Fibroblast of gingiva (primary cell): ENCODE results near the gene EEF1E1.

Experiments used
- DNase-seq: peaks from one replicate; pipeline ENCODE4 v3.0.0-alpha.2; 2011; ENCODE audit warnings: low read depth

The EEF1E1 gene

GRCh38 chr6:8087870-8088754, 14.2 kb downstream of the EEF1E1 start:
- no peak for DNase-seq

GRCh38 chr6:8086755-8087306, 15.5 kb downstream of the EEF1E1 start:
- DNase-seq: no peak

GRCh38 chr6:8085053-8085511, 17.3 kb downstream of the EEF1E1 start:
- DNase-seq: peak; percentile 93

GRCh38 chr6:8084586-8084985, 17.8 kb downstream of the EEF1E1 start:
- DNase-seq: no peak

GRCh38 chr6:8082954-8083858, 19.1 kb downstream of the EEF1E1 start:
- DNase-seq: peak; percentile 85

- DNase-seq: no peak
These were observed 19.8 kb downstream of the EEF1E1 start for GRCh38 chr6:8082572-8082953.

GRCh38 chr6:8080362-8081151, 21.8 kb downstream of the EEF1E1 start:
- DNase-seq: peak; percentile 61

GRCh38 chr6:8079126-8079525, 23.2 kb downstream of the EEF1E1 start:
- no peak for DNase-seq

GRCh38 chr6:8077991-8078390, 24.4 kb downstream of the EEF1E1 start:
- no peak for DNase-seq

- no peak for DNase-seq
These were observed 26.6 kb downstream of the EEF1E1 start for GRCh38 chr6:8075704-8076103.

GRCh38 chr6:8075185-8075584, 27.2 kb downstream of the EEF1E1 start:
- DNase-seq: no peak

GRCh38 chr6:8074213-8074612, 28.1 kb downstream of the EEF1E1 start:
- peak; percentile 52 for DNase-seq

GRCh38 chr6:8073758-8074157, 28.6 kb downstream of the EEF1E1 start:
- no peak for DNase-seq

- no peak for DNase-seq
These were observed 31.6 kb downstream of the EEF1E1 start for GRCh38 chr6:8070718-8071117.

- DNase-seq: no peak
These were observed 32.6 kb downstream of the EEF1E1 start for GRCh38 chr6:8069631-8070284.

- no peak for DNase-seq
These were observed 33.2 kb downstream of the EEF1E1 start for GRCh38 chr6:8069151-8069550.

GRCh38 chr6:8066108-8066507, 36.2 kb downstream of the EEF1E1 start:
- no peak for DNase-seq

- no peak for DNase-seq
These were observed 36.8 kb downstream of the EEF1E1 start for GRCh38 chr6:8065519-8065911.

- DNase-seq: no peak
These were observed 37.5 kb downstream of the EEF1E1 start for GRCh38 chr6:8064638-8065518.
